ENCODE measurements around the gene CRB2. TPM values are rescaled to one million over a fixed set of nuclear protein-coding genes. Genes with fewer than 3 reads are reported as not detected.

Gene CRB2
- total and polyA plus RNA-seq, 2 donors (not counting 1 experiment from before 2014, with no cell fraction given): 1.4 to 2.4 TPM

DNA sequence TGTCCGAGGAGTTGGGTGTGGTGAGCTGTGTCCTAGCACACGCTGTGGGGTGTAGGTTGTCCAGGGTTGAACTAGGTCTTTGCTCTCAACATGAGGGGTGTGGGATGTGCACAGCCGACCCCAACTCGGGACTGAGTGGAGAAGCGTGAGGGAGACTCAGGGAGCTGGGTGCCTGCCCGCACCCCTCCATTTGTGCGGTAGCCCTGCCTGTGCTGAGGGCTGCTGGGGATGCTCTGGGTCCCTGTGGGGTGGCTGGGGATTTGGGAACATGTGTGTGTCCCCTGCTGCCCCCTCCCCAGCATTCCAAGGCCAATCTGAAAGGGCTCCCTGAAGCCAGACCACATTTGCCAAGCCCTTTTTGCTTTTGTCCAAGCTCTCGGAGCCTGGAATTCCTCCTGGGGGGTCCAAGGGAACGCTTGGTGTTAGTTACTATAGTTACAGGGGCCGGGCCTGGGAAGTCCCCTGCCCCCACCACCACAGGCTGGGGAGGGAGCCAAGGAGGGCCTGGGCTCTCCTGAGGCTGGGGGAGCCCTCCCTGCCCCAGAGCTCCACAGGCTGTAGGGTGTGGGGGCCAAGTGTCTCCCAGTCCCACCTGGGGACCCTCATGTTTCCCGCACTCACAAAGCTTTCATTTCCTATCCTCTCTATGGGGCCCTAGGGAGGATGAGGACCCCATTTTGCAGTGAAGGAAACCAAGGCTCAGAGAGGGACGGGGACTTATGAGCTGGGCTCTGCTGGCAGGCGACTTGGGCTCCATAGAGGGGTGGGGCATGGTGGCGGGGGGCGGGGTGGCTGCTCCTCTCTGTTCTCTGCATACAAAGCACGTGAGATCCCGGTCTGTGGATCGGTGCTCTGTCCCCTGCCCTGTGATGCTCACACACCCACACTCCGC, 1.1 kb downstream of the CRB2 start:
- no peak for DNase-seq
- no peaks in the 10 kb centered on the region for H3K36me3 ChIP-seq (replicated peaks in 1 of 2; ENCODE audit: control extremely low read depth in 1 of 2, control insufficient read depth in 1 of 2, extremely low read depth in 1 of 2, insufficient read depth in 2 of 2, low read length in 1 of 2)
- ChIA-PET CTCF (interaction anchor here (0.9 to 1.5 kb wide), 3 partner anchors 28 to 277 kb away, joined by 3 to 4 read pairs (median 3); no protein-coding TSS in a partner anchor), POLR2A (no interaction called here)
- H3K79me2 ChIP-seq (ENCODE audit: control insufficient read depth, insufficient read depth, low read length): no peaks in the 10 kb centered on the region
- no peaks in the 10 kb centered on the region for H4K20me1 ChIP-seq (ENCODE audit: control insufficient read depth, insufficient read depth, low read length, poor library complexity, severe bottlenecking)
- H3K27ac Mint-ChIP-seq: no peak overlapping the region
- H3K9me3 ChIP-seq (ENCODE audit: control extremely low read depth in 1 of 3, control insufficient read depth in 2 of 3, insufficient read depth in 1 of 3, low read length in 2 of 3): no peaks in the 10 kb centered on the region
- H3K4me1 Mint-ChIP-seq: peaks cover 25% of the 10 kb centered on the region
- no peak overlapping the region for H3K9ac ChIP-seq (ENCODE audit: low read length)
- H3K4me3 Mint-ChIP-seq: no peak overlapping the region
- 92% methylated on average over 16 of the region's 19 CpGs for WGBS (ENCODE audit: insufficient coverage)
- peaks cover 12 to 17% of the 10 kb centered on the region in 2 donors for H3K4me1 ChIP-seq (ENCODE audit: control insufficient read depth in 2 of 2, insufficient read depth in 2 of 2, low read length in 2 of 2)
- H3K27me3 ChIP-seq (replicated peaks in 1 of 4; ENCODE audit: control extremely low read depth in 1 of 4, control insufficient read depth in 3 of 4, insufficient read depth in 4 of 4, low read length in 3 of 4): peaks cover 0 to 4% (median 0%) of the 10 kb centered on the region in 4 experiments
- H2AFZ ChIP-seq (ENCODE audit: insufficient read depth, low read depth, low read length, poor library complexity, severe bottlenecking): no peak overlapping the region
- peaks cover 4% of the 10 kb centered on the region for H3K27me3 Mint-ChIP-seq
- H3K4me3 ChIP-seq (ENCODE audit: control extremely low read depth in 1 of 5, extremely low read depth in 1 of 5, insufficient read depth in 1 of 5, low read depth in 2 of 5, low read length in 4 of 5): no peak overlapping the region
- TF ChIP-seq CTCF (IDR thresholded peaks at IDR 0.05) (no peak), EZH2 (IDR thresholded peaks at IDR 0.05; ENCODE audit: borderline replicate concordance, insufficient read depth, low read depth, low read length, poor library complexity, severe bottlenecking) (no peak)
- ATAC-seq (ENCODE audit: low read depth): no peak
- no peaks in the 10 kb centered on the region for H3K9me3 Mint-ChIP-seq (ENCODE audit: insufficient read depth)
- no peak overlapping the region for H3K27ac ChIP-seq (ENCODE audit: low read length in 2 of 2)
- no peak overlapping the region for H3K4me2 ChIP-seq (replicated peaks; ENCODE audit: low read depth, low read length, poor library complexity, severe bottlenecking)
- intact Hi-C loops (cut with micrococcal nuclease): loop anchor here (10.0 kb wide), 1 partner anchor 362 kb away; no protein-coding TSS in a partner anchor

DNA sequence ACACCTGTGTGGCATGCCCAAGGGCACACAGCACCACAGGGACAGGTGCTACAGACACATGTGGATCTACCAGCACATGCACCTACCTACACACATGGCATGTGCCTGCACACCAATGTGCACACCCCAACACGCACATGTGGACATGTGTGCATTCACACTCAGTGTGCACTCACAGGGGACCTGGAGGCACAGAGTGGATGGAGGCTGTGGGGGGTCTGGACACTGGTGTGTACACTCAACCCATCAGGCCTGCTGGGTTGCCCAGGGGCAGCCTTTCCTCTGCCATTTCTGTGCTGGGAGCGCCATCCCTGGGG, 1.7 kb downstream of the CRB2 start:
- Histone ChIP-seq H4K20me1 (ENCODE audit: control insufficient read depth, insufficient read depth, low read length, poor library complexity, severe bottlenecking) (no peaks in the 10 kb centered on the region), H3K27ac (ENCODE audit: low read length in 2 of 2) (no peak overlapping the region), H3K4me2 (replicated peaks; ENCODE audit: low read depth, low read length, poor library complexity, severe bottlenecking) (no peak overlapping the region), H2AFZ (ENCODE audit: insufficient read depth, low read depth, low read length, poor library complexity, severe bottlenecking) (no peak overlapping the region), H3K79me2 (ENCODE audit: control insufficient read depth, insufficient read depth, low read length) (no peaks in the 10 kb centered on the region), H3K4me3 (ENCODE audit: control extremely low read depth in 1 of 5, extremely low read depth in 1 of 5, insufficient read depth in 1 of 5, low read depth in 2 of 5, low read length in 4 of 5) (no peak overlapping the region), H3K9ac (ENCODE audit: low read length) (no peak overlapping the region), H3K36me3 (replicated peaks in 1 of 2; ENCODE audit: control extremely low read depth in 1 of 2, control insufficient read depth in 1 of 2, extremely low read depth in 1 of 2, insufficient read depth in 2 of 2, low read length in 1 of 2) (no peaks in the 10 kb centered on the region), H3K9me3 (ENCODE audit: control extremely low read depth in 1 of 3, control insufficient read depth in 2 of 3, insufficient read depth in 1 of 3, low read length in 2 of 3) (no peaks in the 10 kb centered on the region), H3K4me1 (ENCODE audit: control insufficient read depth in 2 of 2, insufficient read depth in 2 of 2, low read length in 2 of 2) (peaks cover 12 to 17% of the 10 kb centered on the region in 2 donors), H3K27me3 (replicated peaks in 1 of 4; ENCODE audit: control extremely low read depth in 1 of 4, control insufficient read depth in 3 of 4, insufficient read depth in 4 of 4, low read length in 3 of 4) (peaks cover 0 to 4% (median 0%) of the 10 kb centered on the region in 4 experiments)
- CTCF ChIA-PET: interaction anchor here (1.5 kb wide), 1 partner anchor 27 kb away, joined by 3 read pairs; no protein-coding TSS in a partner anchor
- H3K9me3 Mint-ChIP-seq (ENCODE audit: insufficient read depth): no peaks in the 10 kb centered on the region
- H3K27ac Mint-ChIP-seq: no peak overlapping the region
- H3K4me1 Mint-ChIP-seq: peaks cover 25% of the 10 kb centered on the region
- intact Hi-C loops (cut with micrococcal nuclease): loop anchor here (10.0 kb wide), 1 partner anchor 363 kb away; no protein-coding TSS in a partner anchor
- no peak overlapping the region for H3K4me3 Mint-ChIP-seq
- ATAC-seq (ENCODE audit: low read depth) (no peak), DNase-seq (no peak)
- POLR2A ChIA-PET: no interaction called here
- 100% methylated on average over 1 of the region's 2 CpGs for WGBS (ENCODE audit: insufficient coverage)
- TF ChIP-seq CTCF (IDR thresholded peaks at IDR 0.05): no peak
- peaks cover under 1% of the 10 kb centered on the region for H3K27me3 Mint-ChIP-seq
